ENCODE data around the gene SMU1.

- TF ChIP-seq EP300 (IDR thresholded peaks at IDR 0.05) = no peak
- no peak for TF ChIP-seq CTCF (IDR thresholded peaks at IDR 0.05)
- TF ChIP-seq POLR2AphosphoS5 (IDR thresholded peaks at IDR 0.05) = no peak
- TF ChIP-seq POLR2A (IDR thresholded peaks at IDR 0.05; ENCODE audit: low read depth) = no peak
Observed at GRCh38 chr9:33112094-33112493, 35.6 kb upstream of the SMU1 start.

Measured in esophagus muscularis mucosa (tissue), 4 donors.